Measurements from ENCODE around the gene DUSP3.

- TF ChIP-seq, protein P1, sequence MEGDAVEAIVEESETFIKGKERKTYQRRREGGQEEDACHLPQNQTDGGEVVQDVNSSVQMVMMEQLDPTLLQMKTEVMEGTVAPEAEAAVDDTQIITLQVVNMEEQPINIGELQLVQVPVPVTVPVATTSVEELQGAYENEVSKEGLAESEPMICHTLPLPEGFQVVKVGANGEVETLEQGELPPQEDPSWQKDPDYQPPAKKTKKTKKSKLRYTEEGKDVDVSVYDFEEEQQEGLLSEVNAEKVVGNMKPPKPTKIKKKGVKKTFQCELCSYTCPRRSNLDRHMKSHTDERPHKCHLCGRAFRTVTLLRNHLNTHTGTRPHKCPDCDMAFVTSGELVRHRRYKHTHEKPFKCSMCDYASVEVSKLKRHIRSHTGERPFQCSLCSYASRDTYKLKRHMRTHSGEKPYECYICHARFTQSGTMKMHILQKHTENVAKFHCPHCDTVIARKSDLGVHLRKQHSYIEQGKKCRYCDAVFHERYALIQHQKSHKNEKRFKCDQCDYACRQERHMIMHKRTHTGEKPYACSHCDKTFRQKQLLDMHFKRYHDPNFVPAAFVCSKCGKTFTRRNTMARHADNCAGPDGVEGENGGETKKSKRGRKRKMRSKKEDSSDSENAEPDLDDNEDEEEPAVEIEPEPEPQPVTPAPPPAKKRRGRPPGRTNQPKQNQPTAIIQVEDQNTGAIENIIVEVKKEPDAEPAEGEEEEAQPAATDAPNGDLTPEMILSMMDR (IDR thresholded peaks at IDR 0.05) = no peak
- TF ChIP-seq POLR2A (IDR thresholded peaks at IDR 0.05; ENCODE audit: low read depth) = no peak
- TF ChIP-seq EP300 (IDR thresholded peaks at IDR 0.05) = no peak
- no peak for TF ChIP-seq POLR2AphosphoS5 (IDR thresholded peaks at IDR 0.05)
Observed at GRCh38 chr17:43755389-43755875, 23.3 kb downstream of the DUSP3 start.

Data from esophagus muscularis mucosa (tissue), 4 donors.